ENCODE data around the gene PRSS23. TPM values are rescaled to one million over a fixed set of nuclear protein-coding genes. Genes with fewer than 3 reads are reported as not detected.
"Not testable (repeated sequence)": the region's sequence is repeated elsewhere in the genome, so short reads cannot be mapped to it uniquely, and the experiment has no call there.

Gene PRSS23
- total RNA-seq, 4 donors from 2014 or later: 33.4 to 68.8 (median 46.4) TPM

- intact Hi-C loops (cut with DNase I): loop anchor here (2.0 to 5.0 kb wide), 2 partner anchors 211 to 362 kb away; no protein-coding TSS in a partner anchor
- H3K27ac ChIP-seq (replicated peaks in 1 of 4): no peak overlapping the region
- DNase-seq (ENCODE audit: extremely low spot score): no peak
- H3K4me3 ChIP-seq: no peak overlapping the region
- no peaks in the 10 kb centered on the region for H3K9me3 ChIP-seq
- H3K27me3 ChIP-seq: no peaks in the 10 kb centered on the region
- peaks cover 7 to 50% (median 45%) of the 10 kb centered on the region in 4 donors for H3K4me1 ChIP-seq
- 11% methylated on average over 9 of the region's 9 CpGs for WGBS
- peak; percentile 71 to 86 (median 82) for TF ChIP-seq CTCF (IDR thresholded peaks at IDR 0.05)
- no peak for TF ChIP-seq POLR2A (IDR thresholded peaks at IDR 0.05; ENCODE audit: low read depth)
- TF ChIP-seq POLR2AphosphoS5 (IDR thresholded peaks at IDR 0.05): peak in 1 of 2 donors; percentile 29
- H3K36me3 ChIP-seq: no peaks in the 10 kb centered on the region
Observed at GRCh38 chr11:86818462-86819192, 18.3 kb downstream of the PRSS23 start.

GRCh38 chr11:86824139-86824538, 23.8 kb downstream of the PRSS23 start:
- DNase-seq (ENCODE audit: extremely low spot score); H3K27me3 ChIP-seq; H3K4me1 ChIP-seq; intact Hi-C loops (cut with DNase I); H3K4me3 ChIP-seq; H3K36me3 ChIP-seq; H3K27ac ChIP-seq (replicated peaks in 1 of 4); H3K9me3 ChIP-seq: not testable (repeated sequence)
- WGBS: 95% methylated on average over 3 of the region's 3 CpGs

GRCh38 chr11:86834376-86834775, 34.0 kb downstream of the PRSS23 start:
- DNase-seq (ENCODE audit: extremely low spot score); intact Hi-C loops (cut with DNase I); H3K27me3 ChIP-seq; H3K9me3 ChIP-seq; H3K27ac ChIP-seq (replicated peaks in 1 of 4); H3K4me3 ChIP-seq; H3K36me3 ChIP-seq; H3K4me1 ChIP-seq: not testable (repeated sequence)
- 95% methylated on average over 6 of the region's 6 CpGs for WGBS

- DNase-seq (ENCODE audit: extremely low spot score); H3K36me3 ChIP-seq; intact Hi-C loops (cut with DNase I); H3K27me3 ChIP-seq; H3K9me3 ChIP-seq; H3K4me1 ChIP-seq; H3K4me3 ChIP-seq; H3K27ac ChIP-seq (replicated peaks in 1 of 4): not testable (repeated sequence)
- 90% methylated on average over 4 of the region's 4 CpGs for WGBS
Observed at GRCh38 chr11:86844762-86845508, 44.6 kb downstream of the PRSS23 start.

- no peak for DNase-seq (ENCODE audit: extremely low spot score)
- 92% methylated on average over 1 of the region's 1 CpG for WGBS
- TF ChIP-seq POLR2A (IDR thresholded peaks at IDR 0.05; ENCODE audit: low read depth) (no peak), POLR2AphosphoS5 (IDR thresholded peaks at IDR 0.05) (no peak), EP300 (IDR thresholded peaks at IDR 0.05) (no peak), CTCF (IDR thresholded peaks at IDR 0.05) (no peak)
- Histone ChIP-seq H3K27ac (replicated peaks in 1 of 4) (no peak overlapping the region), H3K9me3 (no peaks in the 10 kb centered on the region), H3K36me3 (no peaks in the 10 kb centered on the region), H3K4me1 (no peaks in the 10 kb centered on the region), H3K4me3 (no peak overlapping the region), H3K27me3 (no peaks in the 10 kb centered on the region)
- intact Hi-C loops (cut with DNase I): no loop called here
Observed at GRCh38 chr11:86848132-86848531, 47.8 kb downstream of the PRSS23 start.

GRCh38 chr11:86849679-86850078, 49.3 kb downstream of the PRSS23 start:
- 97% methylated on average over 2 of the region's 2 CpGs for WGBS
- intact Hi-C loops (cut with DNase I): no loop called here
- Histone ChIP-seq H3K27me3 (no peaks in the 10 kb centered on the region), H3K9me3 (no peaks in the 10 kb centered on the region), H3K36me3 (no peaks in the 10 kb centered on the region), H3K4me1 (no peaks in the 10 kb centered on the region), H3K27ac (replicated peaks in 1 of 4) (no peak overlapping the region), H3K4me3 (no peak overlapping the region)
- TF ChIP-seq EP300 (IDR thresholded peaks at IDR 0.05): no peak
- TF ChIP-seq POLR2A (IDR thresholded peaks at IDR 0.05; ENCODE audit: low read depth): no peak
- no peak for TF ChIP-seq POLR2AphosphoS5 (IDR thresholded peaks at IDR 0.05)
- TF ChIP-seq CTCF (IDR thresholded peaks at IDR 0.05): no peak
- DNase-seq (ENCODE audit: extremely low spot score): no peak

Other genes starting within 250 kb of the PRSS23 start
- gene ME3, start 127.9 kb upstream of the PRSS23 start, total RNA-seq: 10 to 100 TPM; 20.4 to 50.1 (median 26.2) TPM
- gene FZD4, start 154.9 kb downstream of the PRSS23 start, total RNA-seq: 10 to 100 TPM; 23.7 to 42.3 (median 31.8) TPM
- 10 to 100 TPM; 11.6 to 19.5 (median 14.9) TPM for gene TMEM135, start 237.4 kb downstream of the PRSS23 start, total RNA-seq

Data from esophagus muscularis mucosa (tissue), 4 donors.